GM10248 (cell line): ENCODE data around the gene PRDX6.

Experiments used
- CTCF ChIA-PET: fragments of 300-600 bp; sonication (Branson Sonifier 250); formaldehyde crosslinking; extraction: SDS; loops from one replicate; lab custom pipeline; 2021; ENCODE audit warnings: antibody characterized with exemption; lab: Yijun Ruan, JAX
- POLR2A ChIA-PET: fragments of 350-650 bp; sonication (Branson Sonifier 250); formaldehyde crosslinking; extraction: SDS; loops from one replicate; lab custom pipeline; 2020; ENCODE audit warnings: antibody characterized with exemption; lab: Yijun Ruan, JAX
- DNase-seq: peaks from one replicate; pipeline ENCODE4 v3.0.0; 2012; ENCODE audit errors: extremely low spot score
- CTCF ChIP-seq: IDR thresholded peaks from 2 replicates; pipeline ENCODE4 v1.5.1; 2012; ENCODE audit warnings: mild to moderate bottlenecking, low read depth; ENCODE audit errors: extremely low read depth, missing control alignments, control extremely low read depth

PRDX6 gene

DNA sequence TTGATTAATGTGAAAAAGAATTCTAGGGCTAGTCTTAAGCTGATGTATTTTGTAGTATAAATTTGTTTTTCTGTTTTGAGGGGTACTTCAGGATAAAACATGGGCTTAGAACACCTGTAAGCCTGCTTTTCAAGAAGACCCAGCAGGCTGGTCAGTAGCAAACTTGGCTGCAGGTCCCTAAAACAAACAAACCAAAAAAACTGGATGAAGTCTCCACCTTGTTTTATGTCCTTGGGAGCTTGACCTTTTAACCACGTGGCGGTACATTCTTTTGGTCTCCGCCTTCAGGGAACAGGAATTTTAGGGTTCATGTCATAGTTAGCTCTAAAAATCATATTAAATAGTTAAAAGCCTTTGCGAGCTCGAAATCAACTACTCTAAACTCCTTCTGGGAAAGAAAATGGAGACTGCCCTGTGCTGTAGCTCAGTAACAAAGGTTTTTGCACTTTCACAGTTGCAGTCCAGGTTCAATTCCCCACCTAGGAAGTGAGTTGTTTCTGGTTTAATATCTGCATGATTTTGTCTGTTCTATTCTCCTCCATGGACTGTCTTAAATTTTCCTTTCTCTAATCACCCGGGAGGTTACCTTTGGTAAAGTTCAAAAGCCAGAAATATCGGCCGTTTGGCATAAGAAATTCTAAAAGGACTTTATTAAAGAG lies 18.6 kb downstream of the PRDX6 start:
- TF ChIP-seq CTCF, result no peak
- CTCF ChIA-PET, result no interaction called here
- POLR2A ChIA-PET, result no interaction called here
- no peak for DNase-seq

GRCh38 chr1:173496757-173497320 lies 19.7 kb downstream of the PRDX6 start:
- ChIA-PET POLR2A (no interaction called here), CTCF (no interaction called here)
- TF ChIP-seq CTCF, result no peak
- no peak for DNase-seq

- TF ChIP-seq CTCF, result no peak
- POLR2A ChIA-PET, result no interaction called here
- DNase-seq, result no peak
- CTCF ChIA-PET, result no interaction called here
Measured at GRCh38 chr1:173499729-173500128, 22.6 kb downstream of the PRDX6 start.

DNA sequence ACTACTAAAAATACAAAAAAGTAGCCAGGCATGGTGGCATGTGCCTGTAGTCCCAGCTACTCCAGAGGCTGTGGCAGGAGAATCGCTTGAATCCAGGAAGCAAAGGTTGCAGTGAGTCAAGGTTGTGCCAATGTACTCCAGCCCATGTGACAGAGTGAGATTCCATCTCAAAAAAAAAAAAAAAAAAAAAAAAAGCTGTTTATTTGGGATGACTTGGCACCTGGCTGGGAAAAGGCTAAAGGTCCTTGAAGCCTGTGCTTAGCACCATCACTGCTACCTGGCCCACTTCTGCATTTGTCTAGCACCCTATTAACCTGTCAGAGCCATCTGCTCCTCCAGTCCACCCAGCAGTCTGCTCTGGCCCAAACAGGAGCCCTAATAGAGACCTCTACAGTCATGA lies 25.0 kb downstream of the PRDX6 start:
- DNase-seq, result no peak
- ChIA-PET POLR2A (no interaction called here), CTCF (no interaction called here)
- no peak for TF ChIP-seq CTCF

GRCh38 chr1:173503391-173503790 lies 26.3 kb downstream of the PRDX6 start:
- no peak for TF ChIP-seq CTCF
- DNase-seq, result no peak
- ChIA-PET POLR2A (no interaction called here), CTCF (interaction anchor here (1.6 to 1.9 kb wide), 2 partner anchors 12 to 49 kb away, joined by 4 read pairs; no protein-coding TSS in a partner anchor)

DNA sequence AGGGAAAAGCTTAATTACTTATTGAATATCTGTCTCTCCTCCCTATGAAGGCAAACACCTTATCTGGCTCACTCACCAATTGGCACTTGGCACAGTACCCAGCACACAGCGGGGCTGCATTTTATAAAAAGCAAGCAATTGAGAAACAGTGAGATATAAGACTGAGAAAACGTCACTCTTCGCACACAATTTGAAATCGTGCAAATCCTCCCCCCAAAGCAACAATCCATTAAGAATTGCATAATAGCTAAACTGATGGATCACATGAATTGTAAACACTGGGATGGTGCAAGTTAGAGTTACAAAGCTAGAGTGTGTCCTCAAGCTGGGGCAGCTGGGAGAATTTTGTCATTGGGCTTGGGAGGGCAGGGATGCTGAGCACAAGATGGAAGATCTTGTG lies 27.1 kb downstream of the PRDX6 start:
- POLR2A ChIA-PET, result no interaction called here
- CTCF ChIA-PET, result interaction anchor here (1.2 to 1.9 kb wide), 3 partner anchors 13 to 48 kb away, joined by 3 to 4 read pairs (median 4); no protein-coding TSS in a partner anchor
- no peak for TF ChIP-seq CTCF
- no peak for DNase-seq

GRCh38 chr1:173505391-173505790 lies 28.3 kb downstream of the PRDX6 start:
- POLR2A ChIA-PET, result no interaction called here

More at GRCh38 chr1:173505391-173505790, 28.3 kb downstream of the PRDX6 start:
- no peak for TF ChIP-seq CTCF
- no peak for DNase-seq
- CTCF ChIA-PET, result interaction anchor here (0.7 to 1.9 kb wide), 4 partner anchors 12 to 27 kb away, joined by 3 to 4 read pairs (median 3); no protein-coding TSS in a partner anchor
